ENCODE data around the gene PIAS1.

- no peak for TF ChIP-seq CTCF (IDR thresholded peaks at IDR 0.05)
- no peak for TF ChIP-seq EZH2 (IDR thresholded peaks at IDR 0.05; ENCODE audit: borderline replicate concordance, insufficient read depth, low read depth, low read length, poor library complexity, severe bottlenecking)
Observed at GRCh38 chr15:68103603-68104002, 49.5 kb downstream of the PIAS1 start.
